ENCODE data around the gene MROH7. TPM values are rescaled to one million over a fixed set of nuclear protein-coding genes. Genes with fewer than 3 reads are reported as not detected.
"Not testable (repeated sequence)": the region's sequence is repeated elsewhere in the genome, so short reads cannot be mapped to it uniquely, and the experiment has no call there.

Gene MROH7
- total RNA-seq, 2 experiments from 2014 or later = not detected

DNA sequence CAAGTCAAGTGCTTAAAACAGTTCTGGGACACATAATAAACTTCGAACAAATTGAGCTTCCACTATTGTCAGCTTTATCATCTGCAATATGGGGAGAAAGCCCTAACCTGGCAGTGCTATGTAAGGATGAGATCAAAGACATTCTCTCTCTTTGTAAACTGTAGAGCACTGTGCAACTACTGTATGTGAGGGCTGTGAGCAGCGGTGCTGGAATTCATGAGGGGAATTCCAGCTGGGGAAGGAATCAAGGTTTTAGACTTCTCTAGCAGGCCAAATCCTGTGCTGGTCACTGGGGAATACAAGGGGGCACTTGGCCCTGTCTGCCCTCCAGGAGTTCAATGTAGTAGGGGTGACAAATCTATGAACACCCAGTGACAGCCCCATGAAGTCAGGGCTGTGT lies 27.6 kb upstream of the MROH7 start:
- no peaks in the 10 kb centered on the region for H3K4me1 Mint-ChIP-seq (ENCODE audit: low read depth)
- DNase-seq (no peak), ATAC-seq (no peak)
- ChIA-PET POLR2A (no interaction called here), CTCF (no interaction called here)
- peaks cover 3% of the 10 kb centered on the region for H3K27me3 Mint-ChIP-seq (ENCODE audit: low read depth)
- H3K36me3 Mint-ChIP-seq (ENCODE audit: low read depth) = no peaks in the 10 kb centered on the region
- no peak overlapping the region for H3K4me3 Mint-ChIP-seq
- H3K9me3 Mint-ChIP-seq (ENCODE audit: insufficient read depth) = no peaks in the 10 kb centered on the region
- H3K27ac Mint-ChIP-seq = no peak overlapping the region

DNA sequence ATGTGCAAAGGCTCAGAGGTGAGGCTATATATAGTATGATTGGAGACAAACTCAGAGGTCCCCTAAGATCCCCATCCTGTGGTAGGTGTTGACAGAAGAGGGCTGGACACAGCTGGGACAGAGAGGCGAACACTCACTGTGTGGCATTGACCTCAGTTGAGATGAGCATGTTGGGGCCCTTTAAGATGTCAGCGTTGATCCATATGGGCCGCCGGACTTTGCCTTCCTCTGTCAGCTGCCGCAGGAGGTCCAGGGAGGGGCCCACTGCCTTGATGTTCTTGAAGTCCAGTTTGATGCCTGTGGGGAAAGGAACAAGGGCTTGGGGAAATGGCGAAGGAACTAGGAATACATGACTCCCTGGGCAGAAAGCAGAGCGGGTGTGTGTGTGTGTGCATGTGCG lies 27.0 kb upstream of the MROH7 start:
- CTCF ChIA-PET = no interaction called here
- DNase-seq (no peak), ATAC-seq (no peak)
- no peak overlapping the region for H3K4me3 Mint-ChIP-seq
- no peaks in the 10 kb centered on the region for H3K36me3 Mint-ChIP-seq (ENCODE audit: low read depth)
- H3K27ac Mint-ChIP-seq = no peak overlapping the region
- H3K9me3 Mint-ChIP-seq (ENCODE audit: insufficient read depth) = no peaks in the 10 kb centered on the region
- peaks cover 3% of the 10 kb centered on the region for H3K27me3 Mint-ChIP-seq (ENCODE audit: low read depth)
- no peaks in the 10 kb centered on the region for H3K4me1 Mint-ChIP-seq (ENCODE audit: low read depth)
- POLR2A ChIA-PET = no interaction called here

DNA sequence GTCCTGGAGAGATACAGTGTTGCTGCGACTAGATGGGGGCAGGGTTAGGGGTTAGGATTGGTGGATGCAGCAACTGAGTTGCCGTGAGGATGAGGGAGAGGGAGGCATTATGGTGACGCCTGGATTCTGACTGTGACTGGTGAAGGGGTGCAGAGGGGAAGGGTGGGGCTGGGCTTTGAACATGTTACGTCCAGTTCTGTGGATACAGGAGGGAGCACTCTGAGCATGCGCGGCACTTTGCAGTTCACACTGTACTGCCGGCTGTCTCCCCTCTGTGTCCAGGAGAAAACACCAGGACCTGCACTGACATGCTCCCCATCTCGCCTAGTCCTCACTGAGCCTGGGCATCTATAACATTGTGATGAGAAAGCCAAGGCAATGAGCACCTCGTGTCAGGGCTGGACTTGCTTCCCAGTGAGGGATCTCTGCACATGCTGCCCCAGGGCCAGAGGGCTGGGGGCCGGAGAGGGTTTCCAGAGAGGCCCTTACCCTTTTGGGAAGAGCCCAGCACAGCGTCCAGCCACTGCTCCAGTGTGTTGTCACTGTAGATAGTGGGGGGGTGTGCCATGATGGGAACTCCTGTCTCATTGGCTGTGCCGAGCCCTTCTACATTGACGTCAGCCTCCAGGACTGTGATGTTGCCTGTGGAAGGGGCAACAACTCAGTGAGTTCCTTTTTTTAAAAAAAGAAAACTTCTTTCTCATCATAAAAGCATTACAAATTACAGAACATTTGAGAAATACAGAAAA lies 25.9 kb upstream of the MROH7 start:
- DNase-seq = no peak
- Mint-ChIP-seq H3K9me3 (ENCODE audit: insufficient read depth) (no peaks in the 10 kb centered on the region), H3K36me3 (ENCODE audit: low read depth) (no peaks in the 10 kb centered on the region), H3K27me3 (ENCODE audit: low read depth) (peaks cover 3% of the 10 kb centered on the region), H3K4me1 (ENCODE audit: low read depth) (no peaks in the 10 kb centered on the region), H3K27ac (no peak overlapping the region), H3K4me3 (no peak overlapping the region)
- ChIA-PET POLR2A (no interaction called here), CTCF (no interaction called here)
- ATAC-seq = no peak

DNA sequence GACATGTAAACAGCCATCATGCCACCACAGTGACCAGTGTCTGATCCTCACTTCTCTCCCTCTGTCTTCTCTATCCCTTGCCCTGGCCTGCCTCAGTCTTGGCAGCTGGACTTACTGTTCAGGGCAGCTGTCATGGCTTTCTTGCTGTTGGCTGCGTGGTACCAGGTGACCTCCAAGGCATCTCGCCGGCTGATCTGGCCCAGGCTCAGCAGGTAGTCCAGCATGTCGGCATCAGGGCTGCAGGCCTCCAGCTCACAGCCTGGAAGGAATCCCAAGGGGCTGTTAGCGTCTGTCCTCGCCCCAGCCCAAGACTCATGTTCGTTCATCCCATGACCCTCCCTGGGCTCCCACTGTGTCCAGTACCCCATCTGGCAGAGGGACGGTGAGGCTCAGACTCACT lies 21.8 kb upstream of the MROH7 start:
- CTCF ChIA-PET = no interaction called here
- ATAC-seq = no peak

DNA sequence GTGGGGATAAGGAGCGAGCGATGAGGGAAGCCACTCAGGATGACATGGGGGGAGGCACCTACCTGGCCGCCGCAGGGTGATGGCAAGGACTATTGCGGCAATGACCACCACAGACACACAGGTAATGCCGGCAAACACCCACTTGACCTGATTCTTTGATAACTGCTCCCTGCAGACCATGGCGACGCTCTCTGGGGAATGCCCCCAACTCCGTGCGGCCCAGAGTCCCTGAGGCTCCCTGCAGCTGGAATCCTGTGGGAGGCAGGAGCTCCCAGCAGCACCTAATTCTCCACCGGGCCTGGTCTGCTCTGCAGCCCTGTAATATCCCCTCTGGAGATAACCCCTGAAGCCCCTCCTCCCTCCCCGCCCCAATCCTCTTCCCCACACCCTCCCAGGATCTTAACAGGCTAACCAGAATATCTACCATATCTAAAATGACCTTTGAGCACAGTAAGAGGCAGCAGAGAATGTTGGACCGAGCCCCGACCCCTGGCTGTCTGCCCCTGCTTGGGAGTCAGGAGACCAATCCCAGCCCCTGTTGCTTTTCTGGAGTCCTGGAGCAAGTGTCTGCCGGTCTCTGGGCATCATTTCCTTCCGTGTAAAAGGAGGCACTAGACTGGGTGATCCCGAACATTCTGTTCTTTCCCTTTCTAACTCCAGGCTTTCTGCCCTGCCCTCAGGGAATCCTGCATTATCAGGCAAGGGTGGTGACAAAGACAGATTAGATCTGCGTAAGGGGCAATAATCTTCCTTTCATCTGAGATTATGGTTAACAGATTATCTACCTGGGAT lies 18.2 kb upstream of the MROH7 start, which contains the start of gene FAM151A:
Gene FAM151A, minus strand, starts transcription at position 310 of the 792 bp plus-strand sequence. Its CDS starts 130 bp downstream, at position 180.
- H3K4me1 Mint-ChIP-seq (ENCODE audit: low read depth) = no peaks in the 10 kb centered on the region
- no peaks in the 10 kb centered on the region for H3K27me3 Mint-ChIP-seq (ENCODE audit: low read depth)
- H3K4me3 Mint-ChIP-seq = no peak within 1 kb of the TSS
- ChIA-PET POLR2A (no interaction called here), CTCF (no interaction called here)
- no peak for ATAC-seq
- DNase-seq = no peak
- H3K27ac Mint-ChIP-seq = no peak within 1 kb of the TSS
- H3K36me3 Mint-ChIP-seq (ENCODE audit: low read depth) = no peaks in the 10 kb centered on the region
- H3K9me3 Mint-ChIP-seq (ENCODE audit: insufficient read depth) = no peaks in the 10 kb centered on the region

More for the DNA sequence above, 21.8 kb upstream of the MROH7 start:
- POLR2A ChIA-PET = interaction anchor here (0.7 kb wide), 1 partner anchor 1836 kb away, joined by 3 read pairs; no protein-coding TSS in a partner anchor
- no peaks in the 10 kb centered on the region for H3K4me1 Mint-ChIP-seq (ENCODE audit: low read depth)
- peaks cover 3% of the 10 kb centered on the region for H3K27me3 Mint-ChIP-seq (ENCODE audit: low read depth)
- no peak overlapping the region for H3K4me3 Mint-ChIP-seq
- DNase-seq = no peak
- no peak overlapping the region for H3K27ac Mint-ChIP-seq
- no peaks in the 10 kb centered on the region for H3K9me3 Mint-ChIP-seq (ENCODE audit: insufficient read depth)
- no peaks in the 10 kb centered on the region for H3K36me3 Mint-ChIP-seq (ENCODE audit: low read depth)

DNA sequence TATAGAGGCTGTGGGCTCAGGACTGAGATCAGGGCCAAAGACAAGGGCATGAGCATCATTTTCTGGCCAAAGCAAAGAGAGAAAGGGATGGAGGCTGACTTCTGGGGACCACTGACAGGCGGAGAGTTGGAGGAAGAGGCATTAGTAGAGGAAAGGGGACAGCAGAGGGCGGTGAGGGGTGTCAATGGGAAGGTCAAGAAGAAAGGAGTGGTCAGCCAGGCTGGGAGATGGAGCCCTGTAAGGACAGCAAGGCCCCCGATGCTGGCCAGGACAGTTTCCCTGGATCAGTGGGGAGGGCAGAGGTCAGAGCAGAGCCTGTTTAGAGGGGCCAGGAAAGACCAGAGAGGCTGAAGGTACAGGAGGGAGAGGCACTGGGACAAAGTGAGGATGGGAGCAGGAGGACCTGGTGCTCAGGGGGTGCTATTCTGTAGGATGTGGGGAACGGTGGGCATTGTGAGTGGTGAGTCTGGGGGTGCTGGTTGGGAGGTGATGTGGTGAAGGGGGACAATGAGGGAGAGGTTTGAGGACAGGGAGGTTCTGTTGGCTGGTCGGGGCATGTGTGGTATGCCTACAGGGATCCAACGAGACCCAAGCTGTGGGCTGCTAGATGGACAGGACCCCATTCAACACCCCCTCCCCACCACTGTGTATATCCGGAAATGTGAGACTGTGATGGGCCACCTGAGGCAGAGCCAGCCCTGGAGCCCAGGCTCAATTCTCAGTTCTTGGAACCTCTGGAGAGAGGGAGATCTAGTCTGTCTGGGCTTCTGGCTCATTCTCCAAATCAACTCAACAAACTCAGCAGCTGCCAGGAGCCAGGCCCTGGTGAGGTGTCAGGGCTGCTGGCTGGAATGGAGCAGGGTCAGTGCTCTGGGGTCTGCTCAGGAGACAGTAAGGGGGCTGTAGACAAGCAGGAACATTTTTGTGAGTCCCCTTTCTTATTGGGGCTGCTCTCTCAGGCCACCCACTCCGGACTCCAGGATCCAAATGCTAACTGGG lies 16.8 kb upstream of the MROH7 start:
- Mint-ChIP-seq H3K4me1 (ENCODE audit: low read depth) (no peaks in the 10 kb centered on the region), H3K4me3 (no peak overlapping the region), H3K9me3 (ENCODE audit: insufficient read depth) (no peaks in the 10 kb centered on the region), H3K27ac (no peak overlapping the region), H3K27me3 (ENCODE audit: low read depth) (no peaks in the 10 kb centered on the region), H3K36me3 (ENCODE audit: low read depth) (no peaks in the 10 kb centered on the region)
- ChIA-PET CTCF (no interaction called here), POLR2A (no interaction called here)
- ATAC-seq = no peak
- no peak for DNase-seq

DNA sequence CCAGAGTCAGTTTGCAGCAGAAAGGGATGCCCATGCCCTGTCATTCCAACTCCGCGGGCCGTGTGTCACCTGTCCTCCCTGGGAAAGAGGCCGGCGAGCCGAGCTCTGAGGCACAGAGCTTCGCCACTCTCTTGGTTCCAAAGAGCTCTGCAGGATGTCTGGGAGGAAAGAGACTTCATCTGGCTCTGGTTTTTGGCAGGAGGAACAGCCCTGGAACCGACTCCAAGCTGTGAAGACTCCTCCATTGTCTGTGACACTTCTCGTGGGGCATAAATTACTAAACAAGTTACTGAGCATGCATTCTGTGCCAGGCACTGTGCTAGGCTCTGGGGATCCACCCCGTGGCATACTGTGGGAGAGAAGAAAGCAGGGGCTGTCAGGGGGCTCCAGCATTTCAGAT lies 14.4 kb upstream of the MROH7 start:
- DNase-seq (no peak), ATAC-seq (no peak)
- no peaks in the 10 kb centered on the region for H3K9me3 Mint-ChIP-seq (ENCODE audit: insufficient read depth)
- no peaks in the 10 kb centered on the region for H3K27me3 Mint-ChIP-seq (ENCODE audit: low read depth)
- H3K27ac Mint-ChIP-seq = no peak overlapping the region
- no peak overlapping the region for H3K4me3 Mint-ChIP-seq
- ChIA-PET CTCF (no interaction called here), POLR2A (interaction anchor here (0.6 kb wide), 1 partner anchor 599 kb away, joined by 3 read pairs; no protein-coding TSS in a partner anchor)
- no peaks in the 10 kb centered on the region for H3K36me3 Mint-ChIP-seq (ENCODE audit: low read depth)
- H3K4me1 Mint-ChIP-seq (ENCODE audit: low read depth) = no peaks in the 10 kb centered on the region

DNA sequence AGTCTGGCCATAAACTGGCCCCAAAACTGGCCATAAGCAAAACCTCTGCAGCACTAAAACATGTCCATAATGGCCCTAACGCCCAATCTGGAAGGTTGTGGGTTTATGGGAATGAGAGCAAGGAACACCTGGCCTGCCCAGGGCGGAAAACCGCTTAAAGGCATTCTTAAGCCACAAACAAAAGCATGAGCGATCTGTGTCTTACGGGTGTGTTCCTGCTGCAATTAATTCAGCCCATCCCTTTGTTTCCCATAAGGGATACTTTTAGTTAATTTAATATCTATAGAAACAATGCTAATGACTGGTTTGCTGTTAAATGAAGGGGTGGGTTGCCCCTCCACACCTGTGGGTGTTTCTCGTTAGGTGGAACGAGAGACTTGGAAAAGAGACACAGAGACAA lies 5.8 kb upstream of the MROH7 start:
- DNase-seq; H3K27ac Mint-ChIP-seq; H3K4me3 Mint-ChIP-seq; POLR2A ChIA-PET; H3K9me3 Mint-ChIP-seq (ENCODE audit: insufficient read depth); H3K4me1 Mint-ChIP-seq (ENCODE audit: low read depth); H3K27me3 Mint-ChIP-seq (ENCODE audit: low read depth); H3K36me3 Mint-ChIP-seq (ENCODE audit: low read depth); ATAC-seq: not testable (repeated sequence)
- CTCF ChIA-PET = interaction anchor here (0.8 kb wide), 1 partner anchor 514 kb away, joined by 3 read pairs; no protein-coding TSS in a partner anchor

DNA sequence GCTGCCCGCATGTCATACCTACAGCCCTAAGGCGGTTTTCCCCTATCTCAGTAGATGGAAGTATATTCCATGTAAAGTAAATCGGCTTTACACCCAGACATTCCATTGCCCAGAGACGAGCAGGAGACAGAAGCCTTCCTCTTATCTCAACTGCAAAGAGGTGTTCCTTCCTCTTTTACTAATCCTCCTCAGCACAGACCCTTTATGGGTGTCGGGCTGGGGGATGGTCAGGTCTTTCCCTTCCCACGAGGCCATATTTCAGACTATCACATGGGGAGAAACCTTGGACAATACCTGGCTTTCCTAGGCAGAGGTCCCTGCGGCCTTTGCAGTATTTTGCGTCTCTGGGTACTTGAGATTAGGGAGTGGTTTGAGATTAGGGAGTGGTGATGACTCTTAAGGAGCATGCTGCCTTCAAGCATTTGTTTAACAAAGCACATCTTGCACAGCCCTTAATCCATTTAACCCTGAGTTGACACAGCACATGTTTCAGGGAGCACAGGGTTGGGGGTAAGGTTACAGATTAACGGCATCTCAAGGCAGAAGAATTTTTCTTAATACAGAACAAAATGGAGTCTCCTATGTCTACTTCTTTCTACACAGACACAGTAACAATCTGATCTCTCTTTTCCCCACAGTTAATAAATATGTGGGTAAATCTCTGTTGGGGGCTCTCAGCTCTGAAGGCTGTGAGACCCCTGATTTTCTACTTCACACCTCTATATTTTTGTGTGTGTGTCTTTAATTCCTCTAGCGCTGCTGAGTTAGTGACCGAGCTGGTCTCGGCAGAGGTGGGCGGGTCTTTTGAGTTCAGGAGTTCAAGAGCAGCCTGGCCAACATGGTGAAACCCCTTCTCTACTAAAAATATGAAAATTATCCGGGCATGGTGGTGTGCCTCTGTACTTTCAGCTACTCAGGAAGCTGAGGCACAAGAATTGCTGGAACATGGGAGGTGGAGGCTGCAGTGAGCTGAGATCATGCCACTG lies 4.8 kb upstream of the MROH7 start:
- ATAC-seq; DNase-seq; H3K27ac Mint-ChIP-seq; H3K9me3 Mint-ChIP-seq (ENCODE audit: insufficient read depth); H3K36me3 Mint-ChIP-seq (ENCODE audit: low read depth); H3K4me1 Mint-ChIP-seq (ENCODE audit: low read depth); CTCF ChIA-PET; H3K27me3 Mint-ChIP-seq (ENCODE audit: low read depth); H3K4me3 Mint-ChIP-seq; POLR2A ChIA-PET: not testable (repeated sequence)

DNA sequence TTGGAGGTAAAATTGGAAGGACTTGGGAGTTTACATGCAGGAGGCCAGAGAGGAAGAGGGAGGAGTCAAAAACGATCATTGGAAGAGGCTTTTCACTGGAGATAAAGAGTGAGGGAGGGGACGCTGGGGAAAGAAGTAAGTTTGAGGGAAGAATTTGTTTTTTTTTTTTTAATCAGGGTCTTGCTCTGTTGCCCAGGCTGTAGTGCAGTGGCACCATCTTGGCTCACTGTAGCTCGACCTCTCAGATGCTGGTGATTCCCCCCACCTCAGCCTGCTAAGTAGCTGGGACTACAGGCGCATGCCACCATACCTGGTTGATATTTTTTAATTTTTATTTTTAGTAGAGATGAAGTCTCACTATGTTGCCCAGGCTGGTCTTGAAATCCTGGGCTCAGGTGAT lies 1.2 kb upstream of the MROH7 start:
- peaks cover 4% of the 10 kb centered on the region for H3K27me3 Mint-ChIP-seq (ENCODE audit: low read depth)

DNA sequence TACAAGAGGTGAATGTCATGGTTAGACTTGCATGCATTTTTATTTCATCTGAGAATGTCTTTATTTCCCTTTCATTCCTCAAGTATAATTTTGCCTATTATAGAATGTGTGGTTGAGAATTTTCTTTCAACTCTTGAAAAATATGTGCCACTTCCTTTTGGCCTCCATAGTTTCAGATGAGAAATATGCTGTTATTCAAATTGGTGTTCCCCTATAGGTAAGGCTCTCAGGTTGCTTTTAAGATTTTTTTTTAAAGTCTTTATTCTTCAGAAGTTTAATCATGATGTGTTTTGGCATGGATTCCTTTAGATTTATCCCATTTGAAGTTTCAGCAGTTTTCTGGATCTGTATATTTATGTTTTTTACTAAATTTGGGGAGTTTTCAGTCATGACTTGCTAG lies 2.1 kb downstream of the MROH7 start:
- no peak for ATAC-seq
- no peak overlapping the region for H3K27ac Mint-ChIP-seq
- H3K27me3 Mint-ChIP-seq (ENCODE audit: low read depth) = peaks cover 6% of the 10 kb centered on the region
- ChIA-PET POLR2A (no interaction called here), CTCF (no interaction called here)
- H3K9me3 Mint-ChIP-seq (ENCODE audit: insufficient read depth) = no peaks in the 10 kb centered on the region
- no peaks in the 10 kb centered on the region for H3K4me1 Mint-ChIP-seq (ENCODE audit: low read depth)
- DNase-seq = no peak
- no peaks in the 10 kb centered on the region for H3K36me3 Mint-ChIP-seq (ENCODE audit: low read depth)
- no peak overlapping the region for H3K4me3 Mint-ChIP-seq

More for the DNA sequence above, 1.2 kb upstream of the MROH7 start:
- Mint-ChIP-seq H3K4me3 (no peak overlapping the region), H3K36me3 (ENCODE audit: low read depth) (no peaks in the 10 kb centered on the region), H3K9me3 (ENCODE audit: insufficient read depth) (no peaks in the 10 kb centered on the region), H3K27ac (no peak overlapping the region), H3K4me1 (ENCODE audit: low read depth) (no peaks in the 10 kb centered on the region)
- ChIA-PET CTCF (no interaction called here), POLR2A (no interaction called here)
- ATAC-seq (no peak), DNase-seq (no peak)
